B cell (primary cell): ENCODE data around the gene MBNL1.

Experiments
- EZH2 ChIP-seq: IDR thresholded peaks from 2 replicates; pipeline ENCODE4 v1.6.1; 2012; ENCODE audit warnings: borderline replicate concordance, low read depth, mild to moderate bottlenecking, moderate library complexity, low read length; ENCODE audit not compliant: insufficient read depth, poor library complexity, severe bottlenecking
- TF ChIP-seq, protein P1 (sequence below): fragments of 200-600 bp; IDR thresholded peaks from one replicate; pipeline ENCODE4 v1.8.0; 2022; ENCODE audit warnings: antibody characterized with exemption, mild to moderate bottlenecking

DNA sequence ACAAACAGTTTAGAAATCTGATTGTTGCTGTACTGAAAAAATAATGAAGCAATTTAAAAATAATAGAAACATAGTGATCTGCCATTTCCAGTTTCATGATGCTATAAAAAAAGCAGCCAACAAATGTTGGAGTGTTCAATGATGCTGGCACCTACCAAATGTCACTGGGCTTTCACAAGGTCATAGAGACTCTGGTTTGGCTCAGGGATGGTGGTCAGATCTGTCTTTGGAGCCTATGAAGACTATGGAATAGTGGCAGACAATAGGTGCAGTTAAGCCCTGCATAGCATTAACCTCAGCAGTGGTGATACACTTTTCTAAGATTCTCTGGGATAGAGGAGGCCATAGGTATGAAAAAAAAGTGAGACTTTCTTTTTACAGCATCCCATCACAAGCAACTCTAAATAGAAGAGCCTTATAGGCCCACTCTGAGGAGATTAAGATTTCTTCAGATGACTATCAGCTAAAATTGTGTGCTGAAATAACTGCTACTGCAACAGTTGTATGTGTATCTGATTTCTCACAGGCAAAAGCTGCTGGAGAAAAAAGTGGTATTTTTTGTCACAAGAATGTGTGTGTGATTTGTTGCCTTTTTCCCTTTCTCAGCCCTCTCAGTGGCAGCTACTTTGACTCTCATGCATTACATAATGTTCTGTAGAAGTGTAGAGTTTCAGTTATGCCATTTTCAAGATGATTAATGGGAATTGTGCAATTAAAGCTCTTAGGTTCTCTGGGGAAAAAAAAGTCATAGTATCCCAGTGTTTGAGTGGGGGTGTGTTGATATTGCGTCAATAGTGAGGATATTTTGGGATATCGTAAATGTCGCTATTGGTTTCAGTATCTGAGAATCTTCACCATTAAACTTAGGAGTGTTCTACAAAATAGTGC, 137.4 kb downstream of the MBNL1 start:
- TF ChIP-seq, protein P1, sequence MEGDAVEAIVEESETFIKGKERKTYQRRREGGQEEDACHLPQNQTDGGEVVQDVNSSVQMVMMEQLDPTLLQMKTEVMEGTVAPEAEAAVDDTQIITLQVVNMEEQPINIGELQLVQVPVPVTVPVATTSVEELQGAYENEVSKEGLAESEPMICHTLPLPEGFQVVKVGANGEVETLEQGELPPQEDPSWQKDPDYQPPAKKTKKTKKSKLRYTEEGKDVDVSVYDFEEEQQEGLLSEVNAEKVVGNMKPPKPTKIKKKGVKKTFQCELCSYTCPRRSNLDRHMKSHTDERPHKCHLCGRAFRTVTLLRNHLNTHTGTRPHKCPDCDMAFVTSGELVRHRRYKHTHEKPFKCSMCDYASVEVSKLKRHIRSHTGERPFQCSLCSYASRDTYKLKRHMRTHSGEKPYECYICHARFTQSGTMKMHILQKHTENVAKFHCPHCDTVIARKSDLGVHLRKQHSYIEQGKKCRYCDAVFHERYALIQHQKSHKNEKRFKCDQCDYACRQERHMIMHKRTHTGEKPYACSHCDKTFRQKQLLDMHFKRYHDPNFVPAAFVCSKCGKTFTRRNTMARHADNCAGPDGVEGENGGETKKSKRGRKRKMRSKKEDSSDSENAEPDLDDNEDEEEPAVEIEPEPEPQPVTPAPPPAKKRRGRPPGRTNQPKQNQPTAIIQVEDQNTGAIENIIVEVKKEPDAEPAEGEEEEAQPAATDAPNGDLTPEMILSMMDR, result no peak
- no peak for TF ChIP-seq EZH2
